HG03097 (cell line): ENCODE results near the gene PRPF8.

ENCODE experiments used
- ATAC-seq: cut with Tn5 transposase; IDR thresholded peaks from one replicate; pipeline ENCODE4 v1.9.1; 2021; ENCODE audit not compliant: unreplicated experiment, low FRiP score

The PRPF8 gene

DNA sequence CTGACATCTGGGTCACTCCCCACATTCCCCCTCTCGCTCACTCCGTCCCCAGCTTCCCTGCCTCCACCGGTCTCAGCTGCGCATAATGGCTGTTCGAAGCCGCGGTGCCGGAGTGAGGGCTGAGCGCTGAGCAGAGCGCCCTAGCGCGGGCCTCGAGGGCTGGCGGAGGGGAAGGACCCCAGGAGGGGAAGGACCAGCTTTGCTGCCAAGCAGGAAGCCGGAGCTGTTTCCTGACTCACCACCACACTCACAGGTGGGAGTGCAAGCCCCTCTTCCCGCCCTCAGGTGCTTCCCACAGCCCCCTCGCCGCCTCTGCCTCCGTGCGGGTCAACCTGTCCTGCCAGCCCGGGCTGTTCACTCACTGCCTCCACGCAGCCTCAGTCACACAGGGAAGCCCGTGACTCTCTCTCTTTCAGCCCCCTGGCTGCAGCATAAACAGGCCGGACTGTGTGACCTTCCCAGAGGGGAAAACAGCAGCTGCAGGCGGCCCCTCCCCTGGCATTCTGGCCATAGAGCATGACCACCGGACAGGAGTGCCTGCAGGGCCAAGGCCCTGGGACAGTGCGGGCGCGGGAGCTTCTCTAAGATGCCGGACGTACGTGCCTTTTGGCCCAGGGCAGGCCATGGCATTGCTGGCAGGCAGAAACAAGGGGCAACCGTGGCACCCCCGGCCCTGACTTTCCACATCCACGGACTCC is 79.7 kb downstream of the PRPF8 start:
- no peak for ATAC-seq

DNA sequence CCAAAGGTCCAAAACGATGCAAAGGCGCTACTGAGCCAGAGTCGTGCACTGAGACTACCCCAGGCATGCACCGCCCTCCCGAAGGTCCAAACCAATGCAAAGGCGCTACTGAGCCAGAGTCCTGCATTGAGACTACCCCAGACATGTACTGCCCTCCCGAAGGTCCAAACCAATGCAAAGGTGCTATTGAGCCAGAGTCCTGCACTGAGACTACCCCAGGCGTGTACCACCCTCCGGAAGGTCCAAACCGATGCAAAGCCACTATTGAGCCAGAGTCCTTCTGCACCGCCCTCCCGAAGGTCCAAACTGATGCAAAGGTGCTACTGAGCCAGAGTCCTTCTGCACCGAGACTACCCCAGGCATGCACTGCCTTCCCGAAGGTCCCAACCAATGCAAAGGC is 83.1 kb downstream of the PRPF8 start:
- ATAC-seq, result no peak
